HCT116 (cell line): ENCODE measurements around the gene MED1.

Experiments
- ATF3 ChIP-seq: IDR thresholded peaks from 2 replicates; pipeline ENCODE4 v1.6.1; 2012
- CEBPB ChIP-seq: IDR thresholded peaks from 2 replicates; pipeline ENCODE4 v1.6.1; 2012; ENCODE audit warnings: low read depth
- EGR1 ChIP-seq: IDR thresholded peaks from 2 replicates; pipeline ENCODE4 v1.6.1; 2012; ENCODE audit warnings: low read depth
- EZH2 ChIP-seq: fragments of 200-600 bp; sonication (generic); IDR thresholded peaks from 2 replicates; pipeline ENCODE4 v1.6.1; 2017; ENCODE audit warnings: antibody characterized with exemption, mixed run types
- EZH2phosphoT487 ChIP-seq: fragments of 200-600 bp; IDR thresholded peaks from 2 replicates; pipeline ENCODE4 v1.6.1; 2018; ENCODE audit warnings: antibody characterized with exemption, borderline replicate concordance
- MAX ChIP-seq: IDR thresholded peaks from 2 replicates; pipeline ENCODE4 v1.6.1; 2012
- POLR2A ChIP-seq: IDR thresholded peaks from 2 replicates; pipeline ENCODE4 v1.7.0; 2011; ENCODE audit warnings: borderline replicate concordance; ENCODE audit not compliant: insufficient read depth, insufficient read length; ENCODE audit errors: extremely low read depth
- POLR2AphosphoS5 ChIP-seq: IDR thresholded peaks from 2 replicates; pipeline ENCODE4 v1.6.1; 2011; ENCODE audit warnings: mild to moderate bottlenecking, low read depth, low read length, moderate library complexity
- RAD21 ChIP-seq: IDR thresholded peaks from 2 replicates; pipeline ENCODE4 v1.6.1; 2012; ENCODE audit warnings: low read depth, mild to moderate bottlenecking
- REST ChIP-seq: IDR thresholded peaks from 2 replicates; pipeline ENCODE4 v1.6.1; 2012; ENCODE audit warnings: low read depth
- SIN3A ChIP-seq: IDR thresholded peaks from 2 replicates; pipeline ENCODE4 v1.6.1; 2012; ENCODE audit warnings: low read depth
- YY1 ChIP-seq: IDR thresholded peaks from 2 replicates; pipeline ENCODE4 v1.6.1; 2011; ENCODE audit warnings: low read length, low read depth, moderate library complexity, mild to moderate bottlenecking; ENCODE audit not compliant: insufficient replicate concordance; ENCODE audit errors: extremely low read depth
- ZNF274 ChIP-seq: fragments of 200-500 bp; sonication (Bioruptor generic); IDR thresholded peaks from 2 replicates; pipeline ENCODE4 v1.6.1; 2014; ENCODE audit warnings: mild to moderate bottlenecking, low read depth, low read length, inconsistent platforms
- TF ChIP-seq, protein P1 (sequence below), 3 experiments: fragments of 200-600 bp in 1 of 3; sonication (generic) in 1 of 3; IDR thresholded peaks in 2 of 3; conservative IDR thresholded peaks in 1 of 3; 2 replicates each; pipeline ENCODE4 v1.5.1; 2012 to 2017; ENCODE audit warnings: low read depth in 2 of 3, low read length in 2 of 3, antibody characterized with exemption in 1 of 3, borderline replicate concordance in 1 of 3, control low read depth in 1 of 3, mild to moderate bottlenecking in 1 of 3, mixed read lengths in 1 of 3, mixed run types in 1 of 3, moderate library complexity in 1 of 3; ENCODE audit not compliant: insufficient read depth in 1 of 3

- TF ChIP-seq, protein P1, sequence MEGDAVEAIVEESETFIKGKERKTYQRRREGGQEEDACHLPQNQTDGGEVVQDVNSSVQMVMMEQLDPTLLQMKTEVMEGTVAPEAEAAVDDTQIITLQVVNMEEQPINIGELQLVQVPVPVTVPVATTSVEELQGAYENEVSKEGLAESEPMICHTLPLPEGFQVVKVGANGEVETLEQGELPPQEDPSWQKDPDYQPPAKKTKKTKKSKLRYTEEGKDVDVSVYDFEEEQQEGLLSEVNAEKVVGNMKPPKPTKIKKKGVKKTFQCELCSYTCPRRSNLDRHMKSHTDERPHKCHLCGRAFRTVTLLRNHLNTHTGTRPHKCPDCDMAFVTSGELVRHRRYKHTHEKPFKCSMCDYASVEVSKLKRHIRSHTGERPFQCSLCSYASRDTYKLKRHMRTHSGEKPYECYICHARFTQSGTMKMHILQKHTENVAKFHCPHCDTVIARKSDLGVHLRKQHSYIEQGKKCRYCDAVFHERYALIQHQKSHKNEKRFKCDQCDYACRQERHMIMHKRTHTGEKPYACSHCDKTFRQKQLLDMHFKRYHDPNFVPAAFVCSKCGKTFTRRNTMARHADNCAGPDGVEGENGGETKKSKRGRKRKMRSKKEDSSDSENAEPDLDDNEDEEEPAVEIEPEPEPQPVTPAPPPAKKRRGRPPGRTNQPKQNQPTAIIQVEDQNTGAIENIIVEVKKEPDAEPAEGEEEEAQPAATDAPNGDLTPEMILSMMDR (IDR thresholded peaks at IDR 0.05 in 2 of 3, conservative IDR thresholded peaks at IDR 0.05 in 1 of 3; ENCODE audit: borderline replicate concordance in 1 of 3, insufficient read depth in 1 of 3, low read depth in 2 of 3, low read length in 2 of 3): no peak
- no peak for TF ChIP-seq REST
- no peak for TF ChIP-seq POLR2A
- TF ChIP-seq EZH2phosphoT487: no peak
- TF ChIP-seq ATF3: no peak
- no peak for TF ChIP-seq MAX
- TF ChIP-seq YY1: no peak
- no peak for TF ChIP-seq RAD21
- no peak for TF ChIP-seq EZH2
- TF ChIP-seq SIN3A: no peak
- TF ChIP-seq CEBPB: no peak
- TF ChIP-seq POLR2AphosphoS5: no peak
- no peak for TF ChIP-seq ZNF274
- TF ChIP-seq EGR1: no peak
These were observed 51.3 kb downstream of the MED1 start for GRCh38 chr17:39399791-39400190.
